Measurements from ENCODE around the gene HTT. TPM values are rescaled to one million over a fixed set of nuclear protein-coding genes. Genes with fewer than 3 reads are reported as not detected.

HTT gene
- total RNA-seq, 1 experiment from 2014 or later, result 17.0 TPM

- DNase-seq (ENCODE audit: low spot score), result no peak
Observed at GRCh38 chr4:3218824-3219760, 144.6 kb downstream of the HTT start.

DNA sequence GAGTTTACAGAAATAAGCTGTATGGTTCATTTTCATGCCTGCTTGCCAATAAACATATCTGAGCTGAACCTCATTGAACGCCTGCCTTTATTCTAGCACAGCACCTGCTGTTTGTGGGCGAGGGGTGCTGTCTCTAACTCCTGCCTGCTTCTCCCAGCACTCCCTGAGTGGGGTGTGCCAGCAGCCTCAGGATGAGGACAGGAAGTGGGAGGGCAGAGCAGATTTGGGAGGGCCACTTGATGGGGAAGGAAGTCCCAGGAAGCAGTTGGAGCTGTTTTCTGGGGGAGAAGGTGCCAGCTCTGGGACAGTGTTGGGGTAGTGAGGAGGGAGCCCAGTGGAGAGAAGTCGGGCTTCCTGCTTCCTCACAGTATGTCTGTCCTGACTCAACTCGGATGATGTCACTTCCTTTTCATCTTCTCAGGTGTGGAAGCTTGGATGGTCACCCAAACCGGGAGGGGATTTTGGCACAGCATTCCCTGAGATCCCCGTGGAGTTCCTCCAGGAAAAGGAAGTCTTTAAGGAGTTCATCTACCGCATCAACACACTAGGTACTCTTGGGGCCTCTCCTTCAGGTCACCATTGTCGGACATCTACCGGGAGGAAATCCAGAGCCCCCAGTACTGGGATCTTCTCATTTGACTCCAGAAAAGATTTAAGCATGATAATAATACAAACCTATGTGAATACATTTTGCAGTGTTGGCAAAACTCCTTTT is 145.4 kb downstream of the HTT start:
- no peak for DNase-seq (ENCODE audit: low spot score)

DNA sequence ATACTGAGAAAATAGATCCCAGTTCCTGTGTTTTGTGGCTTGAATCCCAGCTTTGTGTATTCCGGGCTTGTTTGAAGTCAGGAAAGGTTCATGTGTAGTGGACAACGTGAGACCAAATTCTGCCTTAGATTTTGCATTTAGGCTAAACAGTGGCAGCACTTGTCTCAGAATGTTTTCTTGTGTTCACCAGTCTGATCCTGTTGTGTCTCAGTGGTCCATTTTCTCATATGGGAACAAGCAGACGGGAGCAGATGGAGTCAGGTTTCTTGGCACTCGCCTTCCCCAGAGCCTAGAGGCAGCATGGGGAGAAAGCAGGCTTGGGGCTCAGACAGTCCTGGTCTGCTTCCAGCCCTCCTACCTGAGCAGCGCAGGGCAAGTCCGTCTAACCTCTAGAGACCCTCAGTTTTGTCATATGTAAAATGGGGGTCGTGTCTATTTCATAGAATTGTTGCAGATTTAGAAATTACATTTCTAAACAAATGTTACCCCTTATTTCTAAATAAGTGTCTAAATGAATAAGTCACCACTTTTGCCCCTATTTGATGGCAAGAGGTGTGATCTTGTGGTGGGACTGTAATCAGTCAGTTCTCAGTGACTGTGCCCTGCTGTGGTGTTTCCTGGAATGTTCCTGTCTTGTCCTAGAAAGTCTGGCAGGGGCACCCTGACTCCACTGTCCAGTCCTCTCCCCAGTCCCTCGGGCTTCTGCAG is 146.1 kb downstream of the HTT start:
- DNase-seq (ENCODE audit: low spot score), result no peak

GRCh38 chr4:3221184-3221494 is 146.7 kb downstream of the HTT start:
- DNase-seq (ENCODE audit: low spot score), result no peak

GRCh38 chr4:3221996-3222395 is 147.5 kb downstream of the HTT start:
- no peak for DNase-seq (ENCODE audit: low spot score)

DNA sequence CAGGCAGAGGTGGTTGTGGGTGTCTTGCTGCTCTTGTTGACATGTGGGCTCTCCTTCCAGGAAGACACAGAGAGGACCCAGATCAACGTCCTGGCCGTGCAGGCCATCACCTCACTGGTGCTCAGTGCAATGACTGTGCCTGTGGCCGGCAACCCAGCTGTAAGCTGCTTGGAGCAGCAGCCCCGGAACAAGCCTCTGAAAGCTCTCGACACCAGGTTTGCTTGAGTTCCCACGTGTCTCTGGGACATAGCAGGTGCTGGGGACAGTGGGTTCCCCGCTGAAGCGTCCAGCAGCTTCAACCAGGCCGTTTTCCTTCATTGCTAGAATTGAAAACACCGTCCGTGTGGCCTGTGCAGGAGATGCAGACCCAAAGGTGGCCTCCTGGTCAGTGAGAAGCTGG is 148.9 kb downstream of the HTT start:
- DNase-seq (ENCODE audit: low spot score), result no peak

- no peak for DNase-seq (ENCODE audit: low spot score)
Observed at GRCh38 chr4:3223956-3224748, 149.7 kb downstream of the HTT start.

- DNase-seq (ENCODE audit: low spot score), result no peak
Observed at GRCh38 chr4:3225071-3225850, 150.8 kb downstream of the HTT start.

DNA sequence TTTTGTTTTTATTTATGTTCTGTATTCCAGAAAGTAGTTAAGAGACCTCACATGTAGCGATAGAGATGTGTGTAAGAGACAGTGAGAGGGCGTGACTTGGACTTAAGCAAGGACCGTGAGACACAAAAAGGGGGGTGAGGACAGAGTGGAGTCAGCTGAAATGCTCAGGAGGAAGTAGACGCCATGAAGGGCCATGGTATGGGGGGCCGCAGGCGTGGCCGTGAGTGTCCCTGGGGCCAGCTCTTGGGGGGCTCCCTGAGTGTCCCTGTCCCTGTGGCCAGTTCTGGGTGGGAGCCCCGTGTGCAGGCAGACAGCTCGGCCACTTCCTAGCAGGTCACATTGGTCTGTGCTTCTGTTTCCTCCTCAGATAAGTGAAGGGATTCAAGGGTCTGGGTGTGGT is 151.5 kb downstream of the HTT start:
- DNase-seq (ENCODE audit: low spot score), result no peak

DNA sequence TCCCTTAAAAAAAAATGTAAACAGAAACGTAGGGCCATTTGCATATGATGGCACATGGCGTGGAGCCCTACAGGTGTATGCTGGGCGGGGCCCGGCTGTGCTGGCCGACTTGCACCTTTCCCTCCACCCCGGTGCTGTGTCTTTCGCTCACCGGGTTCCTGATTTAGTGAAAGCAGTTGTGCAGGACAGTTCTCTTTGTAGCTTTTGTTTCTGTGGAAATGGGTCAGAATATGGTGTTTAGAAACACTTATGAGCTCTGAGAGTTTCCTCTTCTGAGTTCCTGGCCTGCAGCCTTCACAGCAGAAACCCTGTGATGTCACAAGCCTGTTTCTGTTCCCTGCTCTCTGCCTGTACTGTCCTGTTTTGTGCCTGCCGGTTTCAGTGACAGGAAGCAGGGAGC is 152.0 kb downstream of the HTT start:
- DNase-seq (ENCODE audit: low spot score), result no peak

DNA sequence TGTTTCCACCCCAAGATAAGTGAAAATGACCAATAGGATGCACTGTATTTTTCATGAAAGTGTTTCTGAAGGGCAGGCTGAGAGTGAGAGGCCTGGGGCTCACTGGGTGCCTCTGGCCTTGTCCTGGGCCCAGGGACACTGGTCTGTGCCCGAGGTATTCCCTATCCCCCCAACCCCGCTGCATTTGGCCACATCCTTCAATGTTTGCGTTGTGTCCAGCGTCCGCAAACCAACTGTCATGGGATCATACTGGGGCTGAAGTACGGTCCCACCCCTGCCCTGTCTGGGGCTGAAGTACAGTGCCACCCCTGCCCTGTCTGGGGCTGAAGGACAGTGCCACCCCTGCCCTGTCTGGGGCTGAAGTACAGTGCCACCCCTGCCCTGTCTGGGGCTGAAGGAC is 152.5 kb downstream of the HTT start:
- DNase-seq (ENCODE audit: low spot score), result no peak

GRCh38 chr4:3227878-3228675 is 153.6 kb downstream of the HTT start:
- peak; percentile 37 for DNase-seq (ENCODE audit: low spot score)

DNA sequence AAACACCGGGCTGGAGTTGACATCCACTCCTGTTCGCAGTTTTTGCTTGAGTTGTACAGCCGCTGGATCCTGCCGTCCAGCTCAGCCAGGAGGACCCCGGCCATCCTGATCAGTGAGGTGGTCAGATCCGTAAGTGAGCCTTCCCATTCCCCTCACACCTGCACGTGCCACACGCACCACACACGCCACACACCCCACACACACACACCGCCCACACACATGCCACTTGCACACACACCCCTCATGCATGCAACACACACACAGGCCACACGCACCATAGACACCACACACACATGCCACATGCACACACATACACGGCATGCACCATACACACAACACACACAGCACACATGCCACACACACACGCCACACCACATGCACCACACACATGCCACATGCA is 154.4 kb downstream of the HTT start:
- no peak for DNase-seq (ENCODE audit: low spot score)

- DNase-seq (ENCODE audit: low spot score), result no peak
Observed at GRCh38 chr4:3229328-3229727, 154.8 kb downstream of the HTT start.

DNA sequence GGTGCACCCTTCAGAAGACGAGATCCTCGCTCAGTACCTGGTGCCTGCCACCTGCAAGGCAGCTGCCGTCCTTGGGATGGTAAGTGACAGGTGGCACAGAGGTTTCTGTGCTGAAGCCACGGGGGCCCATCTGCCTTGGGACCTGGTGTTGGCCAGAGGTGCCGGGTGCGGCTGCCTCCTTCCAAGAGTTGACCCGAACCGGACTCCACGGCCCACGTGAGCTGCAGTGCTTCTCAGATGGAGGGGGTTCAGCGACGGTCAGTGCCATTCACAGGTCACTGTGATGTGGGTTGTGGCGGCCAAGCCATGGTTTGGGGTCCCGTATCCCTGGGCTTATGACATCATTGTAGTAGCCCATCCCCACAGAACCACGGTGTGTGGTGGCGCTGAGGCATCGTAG is 155.5 kb downstream of the HTT start:
- no peak for DNase-seq (ENCODE audit: low spot score)

DNA sequence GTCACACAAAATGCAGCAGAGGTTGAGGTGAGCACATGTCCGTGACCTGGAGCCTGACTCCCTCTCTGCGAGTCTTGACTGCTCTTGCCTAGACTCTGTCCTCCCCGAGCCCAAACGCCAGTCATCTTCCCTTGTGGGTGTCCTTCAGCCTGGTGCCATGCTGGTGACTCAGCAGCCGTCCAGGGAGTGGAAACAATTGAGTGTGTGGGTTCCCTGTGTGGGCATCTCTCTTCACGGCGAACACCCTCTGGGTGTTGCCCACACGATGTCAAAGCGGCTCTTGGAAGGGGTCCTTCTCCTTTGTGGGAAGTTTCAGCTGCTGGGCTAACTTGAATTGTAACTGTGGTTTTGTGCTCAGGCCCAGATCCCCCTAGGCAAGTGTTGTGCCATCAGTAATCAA is 157.0 kb downstream of the HTT start:
- DNase-seq (ENCODE audit: low spot score), result no peak

- no peak for DNase-seq (ENCODE audit: low spot score)
Observed at GRCh38 chr4:3232001-3232400, 157.5 kb downstream of the HTT start.

DNA sequence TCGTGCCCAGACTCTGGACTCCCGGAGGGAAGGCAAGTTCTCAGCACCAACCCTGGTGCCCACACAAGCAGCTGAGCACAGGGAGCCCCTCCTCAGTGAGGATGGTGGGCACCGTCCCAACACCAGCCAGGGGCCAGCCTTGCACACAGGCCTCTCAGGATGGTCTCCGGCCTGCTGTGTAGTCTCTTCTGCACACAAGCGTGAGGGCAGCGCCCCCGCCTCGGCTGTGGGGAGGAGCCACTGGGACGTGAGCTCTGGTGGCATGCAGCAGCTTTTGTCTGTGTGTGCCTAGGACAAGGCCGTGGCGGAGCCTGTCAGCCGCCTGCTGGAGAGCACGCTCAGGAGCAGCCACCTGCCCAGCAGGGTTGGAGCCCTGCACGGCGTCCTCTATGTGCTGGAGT is 158.4 kb downstream of the HTT start:
- DNase-seq (ENCODE audit: low spot score), result no peak

- no peak for DNase-seq (ENCODE audit: low spot score)
Observed at GRCh38 chr4:3233391-3234071, 159.1 kb downstream of the HTT start.
